Endothelial cell of umbilical vein (primary cell): ENCODE results near the gene PPP3CA. TPM values are rescaled to one million over a fixed set of nuclear protein-coding genes. Genes with fewer than 3 reads are reported as not detected.

Experiments used
- BruUV-seq: library from RNA; stranded (reverse); fragments of 400-500 nt; replicated peaks from 2 replicates; lab custom pipeline; 2021; lab: Mats Ljungman, UMichigan
- CTCF ChIA-PET: fragments of 300-600, 350-600 bp; sonication (Branson Sonifier 250); formaldehyde crosslinking; loops from one replicate; lab custom pipeline; 2021; ENCODE audit warnings: antibody characterized with exemption, inconsistent platforms; lab: Charles Lee
- POLR2A ChIA-PET: fragments of 300-600, 350-600 bp; sonication (Branson Sonifier 250); formaldehyde crosslinking; loops from one replicate; lab custom pipeline; 2021; ENCODE audit warnings: antibody characterized with exemption, inconsistent platforms; lab: Charles Lee
- DNase-seq: peaks from one replicate; pipeline ENCODE4 v3.0.0-alpha.2; 2011; ENCODE audit warnings: low read depth, low spot score
- FAIRE-seq: peaks from 2 replicates; lab custom pipeline; 2011; peaks lifted over from hg19 to GRCh38; lab: Jason Lieb, UNC
- H2AFZ ChIP-seq: 2 replicates; pipeline ENCODE4 v1.6.0; 2012; ENCODE audit warnings: low read depth, low read length, control low read depth, inconsistent platforms
- H3K27ac ChIP-seq: 2 replicates; pipeline ENCODE4 v1.5.1; 2011; ENCODE audit warnings: low read depth, mild to moderate bottlenecking, control low read depth, low read length, moderate library complexity; ENCODE audit not compliant: insufficient read depth
- H3K27me3 ChIP-seq, 2 experiments: 2 replicates each; pipeline versions ENCODE4 v1.6.0 to v1.6.1; 2011; ENCODE audit warnings: low read length in 2 of 2, mixed read lengths in 1 of 2; ENCODE audit not compliant: control insufficient read depth in 2 of 2, insufficient read depth in 2 of 2
- H3K36me3 ChIP-seq, 2 experiments: 2 replicates in 1 of 2; 3 replicates in 1 of 2; pipeline ENCODE4 v1.5.1; 2011; ENCODE audit warnings: low read length in 2 of 2, mild to moderate bottlenecking in 1 of 2, moderate library complexity in 1 of 2; ENCODE audit not compliant: control insufficient read depth in 2 of 2, insufficient read depth in 2 of 2; ENCODE audit errors: extremely low read depth in 1 of 2
- H3K4me1 ChIP-seq: 3 replicates; pipeline ENCODE4 v1.5.1; 2011; ENCODE audit warnings: mild to moderate bottlenecking, low read length; ENCODE audit not compliant: control insufficient read depth, insufficient read depth; ENCODE audit errors: extremely low read depth
- H3K4me2 ChIP-seq: 2 replicates; pipeline ENCODE4 v1.6.1; 2011; ENCODE audit warnings: low read length, control low read depth, mixed read lengths; ENCODE audit not compliant: insufficient read depth
- H3K4me3 ChIP-seq, 3 experiments: fragments of 200-600 bp in 1 of 3; sonication (generic), shearing (Covaris generic) in 1 of 3; replicated peaks in 1 of 3; 2 replicates each; pipeline ENCODE4 v1.5.1; 2011 to 2016; ENCODE audit warnings: control low read depth in 3 of 3, low read length in 3 of 3, mild to moderate bottlenecking in 2 of 3, inconsistent platforms in 1 of 3, low read depth in 1 of 3, moderate library complexity in 1 of 3; ENCODE audit not compliant: insufficient read depth in 1 of 3
- H3K79me2 ChIP-seq: 2 replicates; pipeline ENCODE4 v1.6.0; 2012; ENCODE audit warnings: low read length, inconsistent platforms; ENCODE audit not compliant: control insufficient read depth, insufficient read depth
- H3K9ac ChIP-seq: replicated peaks from 2 replicates; pipeline ENCODE3; 2011; ENCODE audit warnings: low read length, control low read depth; ENCODE audit not compliant: insufficient read depth; ENCODE audit errors: extremely low read depth
- H3K9me1 ChIP-seq: replicated peaks from 3 replicates; pipeline ENCODE4 v1.6.0; 2011; ENCODE audit warnings: mild to moderate bottlenecking, low read length; ENCODE audit not compliant: control insufficient read depth, insufficient read depth; ENCODE audit errors: extremely low read depth
- H3K9me3 ChIP-seq: replicated peaks from 2 replicates; pipeline ENCODE4 v1.5.1; 2012; ENCODE audit warnings: low read length, inconsistent platforms; ENCODE audit not compliant: control insufficient read depth, insufficient read depth
- H4K20me1 ChIP-seq: replicated peaks from 2 replicates; pipeline ENCODE3; 2011; ENCODE audit warnings: mild to moderate bottlenecking, low read length; ENCODE audit not compliant: control insufficient read depth, insufficient read depth; ENCODE audit errors: extremely low read depth
- CTCF ChIP-seq, 2 donors: IDR thresholded peaks; 1 replicate in 1 of 2; 2 replicates in 1 of 2; pipeline ENCODE4 v1.5.1; 2011; ENCODE audit warnings: low read length in 2 of 2, mild to moderate bottlenecking in 2 of 2, moderate library complexity in 2 of 2, control low read depth in 1 of 2, inconsistent platforms in 1 of 2, low read depth in 1 of 2; ENCODE audit not compliant: insufficient read depth in 1 of 2; ENCODE audit errors: extremely low read depth in 1 of 2
- EZH2 ChIP-seq: IDR thresholded peaks from 2 replicates; pipeline ENCODE4 v1.6.1; 2012; ENCODE audit warnings: borderline replicate concordance, low read depth, mild to moderate bottlenecking, moderate library complexity, low read length, inconsistent platforms; ENCODE audit not compliant: severe bottlenecking
- FOS ChIP-seq: IDR thresholded peaks from 2 replicates; pipeline ENCODE4 v1.6.1; 2011; ENCODE audit warnings: mild to moderate bottlenecking, low read length, moderate library complexity, borderline replicate concordance; ENCODE audit not compliant: insufficient read depth
- GATA2 ChIP-seq: IDR thresholded peaks from 2 replicates; pipeline ENCODE4 v1.7.0; 2011; ENCODE audit warnings: low read depth, mild to moderate bottlenecking, moderate library complexity, mixed read lengths, low read length; ENCODE audit not compliant: insufficient read length, insufficient read depth
- JUN ChIP-seq: IDR thresholded peaks from 2 replicates; pipeline ENCODE4 v1.6.1; 2011; ENCODE audit warnings: borderline replicate concordance, low read depth; ENCODE audit not compliant: insufficient read length, insufficient read depth
- MAX ChIP-seq: IDR thresholded peaks from 2 replicates; pipeline ENCODE4 v1.6.1; 2011; ENCODE audit not compliant: insufficient read depth, insufficient read length
- MYC ChIP-seq: IDR thresholded peaks from one replicate; pipeline ENCODE4 v1.6.1; 2011; ENCODE audit warnings: mild to moderate bottlenecking, low read depth, low read length
- POLR2A ChIP-seq: IDR thresholded peaks from 2 replicates; pipeline ENCODE4 v1.6.1; 2012; ENCODE audit warnings: low read depth, mild to moderate bottlenecking, control low read depth, low read length
- POLR2AphosphoS5 ChIP-seq: IDR thresholded peaks from 2 replicates; pipeline ENCODE4 v1.6.1; 2012; ENCODE audit warnings: low read depth, mild to moderate bottlenecking, control low read depth, low read length, moderate library complexity; ENCODE audit not compliant: insufficient read depth
- dilution Hi-C: fragments of 300-500 bp; cut with MboI; formaldehyde crosslinking; loops from one replicate; pipeline ENCODE4 v1.15.0; 2019; ENCODE audit warnings: low sequenced_read_pairs; ENCODE audit not compliant: extremely low pct_ligation_motif_present
- intact Hi-C: fragments of 100-400 bp; cut with micrococcal nuclease; formaldehyde crosslinking; loops from one replicate; pipeline ENCODE4 v1.10.0; 2022
- polyA plus RNA-seq, 4 experiments: library from polyadenylated mRNA; depleted of rRNA in 3 of 4; stranded (reverse) in 3 of 4; unstranded in 1 of 4; fragments of >200 nt; gene quantifications; 2 replicates each; pipeline versions ENCODE4 v1.2.1 to v1.2.3, GENCODE V29; 2011 to 2012; ENCODE audit warnings: missing spikeins in 1 of 4
- total RNA-seq: library from RNA; stranded (reverse); gene quantifications from 2 replicates; pipeline ENCODE4 v1.2.3, GENCODE V29; 2021

Gene PPP3CA
- total and polyA plus RNA-seq, 2 donors (not counting 3 experiments of a cell fraction or from before 2014, with no cell fraction given): 7.0 to 43.3 TPM

GRCh38 chr4:101269682-101270081 is 77.6 kb downstream of the PPP3CA start:
- Histone ChIP-seq H3K4me3 (no peak overlapping the region), H2AFZ (no peak overlapping the region), H3K27me3 (no peaks in the 10 kb centered on the region), H3K79me2 (peaks cover 7% of the 10 kb centered on the region), H3K9me3 (no peaks in the 10 kb centered on the region), H3K9me1 (no peaks in the 10 kb centered on the region), H3K4me2 (no peak overlapping the region), H3K27ac (no peak overlapping the region), H3K9ac (no peak overlapping the region), H4K20me1 (no peaks in the 10 kb centered on the region), H3K4me1 (peaks cover 22% of the 10 kb centered on the region), H3K36me3 (no peaks in the 10 kb centered on the region)
- FAIRE-seq: no peak
- no peak for DNase-seq
- ChIA-PET POLR2A (no interaction called here), CTCF (no interaction called here)
- intact Hi-C loops: no loop called here
- dilution Hi-C loops: no loop called here
- TF ChIP-seq POLR2AphosphoS5 (no peak), EZH2 (no peak), CTCF (IDR thresholded peaks at IDR 0.05; ENCODE audit: extremely low read depth in 1 of 2, insufficient read depth in 1 of 2, low read depth in 1 of 2, low read length in 2 of 2) (no peak), JUN (no peak), POLR2A (no peak), MAX (no peak), FOS (no peak), MYC (no peak), GATA2 (no peak)
- BruUV-seq: no TSS peak
